ENCODE data around the gene RBM4B.

RBM4B gene

GRCh38 chr11:66716996-66717395 is 39.3 kb upstream of the RBM4B start:
- Histone ChIP-seq H3K4me1 (ENCODE audit: insufficient read depth, low read length) (peaks cover 30% of the 10 kb centered on the region), H3K9me3 (ENCODE audit: control insufficient read depth, insufficient read depth, low read length) (no peaks in the 10 kb centered on the region), H3K36me3 (ENCODE audit: insufficient read depth, low read length) (peaks cover 2% of the 10 kb centered on the region; the same call in 1 of the 2 replicates), H3K9ac (ENCODE audit: low read depth, low read length) (no peak overlapping the region)

GRCh38 chr11:66715346-66716085 is 37.8 kb upstream of the RBM4B start:
- H3K9me3 ChIP-seq (ENCODE audit: control insufficient read depth, insufficient read depth, low read length) = no peaks in the 10 kb centered on the region
- no peak overlapping the region for H3K9ac ChIP-seq (ENCODE audit: low read depth, low read length)
- H3K36me3 ChIP-seq (ENCODE audit: insufficient read depth, low read length) = peaks cover 5% of the 10 kb centered on the region; the same call in 1 of the 2 replicates
- peaks cover 24% of the 10 kb centered on the region for H3K4me1 ChIP-seq (ENCODE audit: insufficient read depth, low read length)

- no peak overlapping the region for H3K9ac ChIP-seq (ENCODE audit: low read depth, low read length)
- H3K36me3 ChIP-seq (ENCODE audit: insufficient read depth, low read length) = peaks cover 5% of the 10 kb centered on the region; the same call in 1 of the 2 replicates
- H3K4me1 ChIP-seq (ENCODE audit: insufficient read depth, low read length) = peaks cover 9% of the 10 kb centered on the region
- H3K9me3 ChIP-seq (ENCODE audit: control insufficient read depth, insufficient read depth, low read length) = no peaks in the 10 kb centered on the region
These were observed 36.2 kb upstream of the RBM4B start for GRCh38 chr11:66713746-66714480.

- H3K9me3 ChIP-seq (ENCODE audit: control insufficient read depth, insufficient read depth, low read length) = no peaks in the 10 kb centered on the region
- H3K4me1 ChIP-seq (ENCODE audit: insufficient read depth, low read length) = no peaks in the 10 kb centered on the region
- no peak overlapping the region for H3K9ac ChIP-seq (ENCODE audit: low read depth, low read length)
- H3K36me3 ChIP-seq (ENCODE audit: insufficient read depth, low read length) = peaks cover 9% of the 10 kb centered on the region
These were observed 32.8 kb upstream of the RBM4B start for GRCh38 chr11:66710384-66710930.

- Histone ChIP-seq H3K36me3 (ENCODE audit: insufficient read depth, low read length) (peaks cover 6% of the 10 kb centered on the region), H3K9me3 (ENCODE audit: control insufficient read depth, insufficient read depth, low read length) (no peaks in the 10 kb centered on the region), H3K9ac (ENCODE audit: low read depth, low read length) (no peak overlapping the region), H3K4me1 (ENCODE audit: insufficient read depth, low read length) (no peaks in the 10 kb centered on the region)
These were observed 31.0 kb upstream of the RBM4B start for GRCh38 chr11:66708701-66709100.

- Histone ChIP-seq H3K36me3 (ENCODE audit: insufficient read depth, low read length) (peaks cover 6% of the 10 kb centered on the region), H3K9ac (ENCODE audit: low read depth, low read length) (no peak overlapping the region), H3K9me3 (ENCODE audit: control insufficient read depth, insufficient read depth, low read length) (no peaks in the 10 kb centered on the region), H3K4me1 (ENCODE audit: insufficient read depth, low read length) (no peaks in the 10 kb centered on the region)
These were observed 30.4 kb upstream of the RBM4B start for GRCh38 chr11:66708094-66708493.

- peaks cover 6% of the 10 kb centered on the region for H3K36me3 ChIP-seq (ENCODE audit: insufficient read depth, low read length)
- H3K9ac ChIP-seq (ENCODE audit: low read depth, low read length) = no peak overlapping the region
- H3K9me3 ChIP-seq (ENCODE audit: control insufficient read depth, insufficient read depth, low read length) = no peaks in the 10 kb centered on the region
- H3K4me1 ChIP-seq (ENCODE audit: insufficient read depth, low read length) = no peaks in the 10 kb centered on the region
These were observed 29.8 kb upstream of the RBM4B start for GRCh38 chr11:66707486-66707885.

GRCh38 chr11:66706989-66707388 is 29.3 kb upstream of the RBM4B start:
- Histone ChIP-seq H3K9me3 (ENCODE audit: control insufficient read depth, insufficient read depth, low read length) (no peaks in the 10 kb centered on the region), H3K36me3 (ENCODE audit: insufficient read depth, low read length) (peaks cover 6% of the 10 kb centered on the region), H3K4me1 (ENCODE audit: insufficient read depth, low read length) (no peaks in the 10 kb centered on the region), H3K9ac (ENCODE audit: low read depth, low read length) (no peak overlapping the region)

GRCh38 chr11:66705587-66706335 is 28.1 kb upstream of the RBM4B start:
- Histone ChIP-seq H3K4me1 (ENCODE audit: insufficient read depth, low read length) (no peaks in the 10 kb centered on the region), H3K36me3 (ENCODE audit: insufficient read depth, low read length) (peaks cover 3% of the 10 kb centered on the region), H3K9ac (ENCODE audit: low read depth, low read length) (no peak overlapping the region), H3K9me3 (ENCODE audit: control insufficient read depth, insufficient read depth, low read length) (no peaks in the 10 kb centered on the region)

- Histone ChIP-seq H3K9ac (ENCODE audit: low read depth, low read length) (no peak overlapping the region), H3K36me3 (ENCODE audit: insufficient read depth, low read length) (peaks cover 3% of the 10 kb centered on the region), H3K4me1 (ENCODE audit: insufficient read depth, low read length) (no peaks in the 10 kb centered on the region), H3K9me3 (ENCODE audit: control insufficient read depth, insufficient read depth, low read length) (no peaks in the 10 kb centered on the region)
These were observed 27.1 kb upstream of the RBM4B start for GRCh38 chr11:66704659-66705360.

- peaks cover 9% of the 10 kb centered on the region for H3K36me3 ChIP-seq (ENCODE audit: insufficient read depth, low read length)
- H3K9ac ChIP-seq (ENCODE audit: low read depth, low read length) = no peak overlapping the region
- H3K9me3 ChIP-seq (ENCODE audit: control insufficient read depth, insufficient read depth, low read length) = no peaks in the 10 kb centered on the region
- no peaks in the 10 kb centered on the region for H3K4me1 ChIP-seq (ENCODE audit: insufficient read depth, low read length)
These were observed 23.9 kb upstream of the RBM4B start for GRCh38 chr11:66701432-66702240.

GRCh38 chr11:66700742-66701141 is 23.1 kb upstream of the RBM4B start:
- H3K4me1 ChIP-seq (ENCODE audit: insufficient read depth, low read length) = no peaks in the 10 kb centered on the region
- H3K9ac ChIP-seq (ENCODE audit: low read depth, low read length) = no peak overlapping the region
- H3K9me3 ChIP-seq (ENCODE audit: control insufficient read depth, insufficient read depth, low read length) = no peaks in the 10 kb centered on the region
- H3K36me3 ChIP-seq (ENCODE audit: insufficient read depth, low read length) = peaks cover 9% of the 10 kb centered on the region

- H3K36me3 ChIP-seq (ENCODE audit: insufficient read depth, low read length) = peaks cover 9% of the 10 kb centered on the region
These were observed 22.6 kb upstream of the RBM4B start for GRCh38 chr11:66700337-66700736.

More at GRCh38 chr11:66700337-66700736, 22.6 kb upstream of the RBM4B start:
- H3K9ac ChIP-seq (ENCODE audit: low read depth, low read length) = no peak overlapping the region
- H3K4me1 ChIP-seq (ENCODE audit: insufficient read depth, low read length) = no peaks in the 10 kb centered on the region
- no peaks in the 10 kb centered on the region for H3K9me3 ChIP-seq (ENCODE audit: control insufficient read depth, insufficient read depth, low read length)
